HG02973 (cell line): ENCODE results near the gene CYTIP.

Experiments used
- ATAC-seq: cut with Tn5 transposase; IDR thresholded peaks from one replicate; pipeline ENCODE4 v1.9.1; 2021; ENCODE audit warnings: moderate library complexity; ENCODE audit not compliant: unreplicated experiment

The CYTIP gene

DNA sequence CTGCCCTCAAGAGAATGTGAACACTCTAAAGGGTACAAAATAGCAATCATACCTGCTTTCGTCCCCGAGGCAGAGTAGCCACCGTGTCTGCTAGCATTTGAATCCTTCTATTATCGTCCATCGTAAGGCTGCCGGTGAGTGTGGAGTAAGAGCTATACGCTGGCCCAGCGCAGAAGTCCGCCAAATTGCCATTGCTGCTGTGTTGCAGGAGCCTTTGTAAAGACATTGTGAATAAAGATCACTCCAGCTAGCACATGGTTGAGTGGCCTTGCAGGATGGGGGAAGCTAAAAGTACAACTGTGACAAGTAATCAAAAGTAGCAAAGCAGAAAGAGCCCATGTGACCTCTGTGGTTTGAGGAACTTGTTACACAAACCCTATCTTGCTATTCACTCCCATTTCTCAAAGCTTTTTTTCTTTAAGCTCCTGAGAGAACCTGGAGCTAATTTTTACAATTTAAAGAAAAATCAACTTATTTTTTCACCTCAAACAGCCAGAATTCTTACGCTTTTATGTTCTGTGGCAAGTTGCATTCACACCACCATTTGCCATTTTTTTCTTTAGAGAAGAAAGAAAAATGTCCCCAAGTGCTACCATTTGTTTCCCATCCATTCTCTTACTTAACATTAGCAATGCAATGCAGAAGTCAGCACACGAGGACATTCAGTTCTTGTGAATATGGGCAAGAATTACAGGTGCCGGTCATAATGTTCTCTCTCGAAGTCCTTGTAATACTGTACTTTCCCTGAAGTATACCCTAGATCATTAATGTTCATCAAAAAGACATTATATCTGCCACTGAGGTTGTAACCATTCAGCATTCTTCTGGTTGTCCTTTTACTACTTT is at the start of gene CYTIP:
Gene CYTIP, minus strand, starts transcription at position 295 of the 846 bp plus-strand sequence. Its CDS starts 69 bp downstream, at position 226.
- peak; percentile 34 for ATAC-seq

DNA sequence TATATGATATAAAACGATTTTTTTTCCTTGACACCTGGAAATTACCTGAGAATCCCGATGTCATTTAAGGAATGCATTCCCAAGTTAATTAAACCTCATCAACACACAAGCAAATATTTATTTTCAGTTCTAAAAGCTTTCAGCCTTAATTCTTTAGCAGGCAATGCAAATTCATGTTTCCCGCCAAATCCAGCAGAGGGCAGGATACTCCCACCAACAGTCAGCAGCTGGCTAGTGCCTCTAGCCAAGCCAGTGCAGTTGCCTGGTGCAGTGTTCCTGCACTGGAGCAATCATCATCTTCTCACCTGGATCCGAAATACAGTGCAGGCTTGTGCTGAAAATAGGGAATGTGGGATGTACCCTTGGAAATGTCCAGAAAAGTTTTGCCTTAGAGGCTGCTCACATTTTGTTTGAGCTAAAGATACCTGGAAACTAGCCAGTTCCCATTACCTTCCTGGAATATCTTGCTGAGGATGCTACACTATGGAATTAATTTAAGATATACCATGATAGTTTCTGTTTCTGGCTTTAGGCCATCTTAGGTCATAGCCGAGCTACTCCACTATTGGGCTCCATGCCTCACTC is 48.4 kb upstream of the CYTIP start:
- peak; percentile 95 for ATAC-seq

DNA sequence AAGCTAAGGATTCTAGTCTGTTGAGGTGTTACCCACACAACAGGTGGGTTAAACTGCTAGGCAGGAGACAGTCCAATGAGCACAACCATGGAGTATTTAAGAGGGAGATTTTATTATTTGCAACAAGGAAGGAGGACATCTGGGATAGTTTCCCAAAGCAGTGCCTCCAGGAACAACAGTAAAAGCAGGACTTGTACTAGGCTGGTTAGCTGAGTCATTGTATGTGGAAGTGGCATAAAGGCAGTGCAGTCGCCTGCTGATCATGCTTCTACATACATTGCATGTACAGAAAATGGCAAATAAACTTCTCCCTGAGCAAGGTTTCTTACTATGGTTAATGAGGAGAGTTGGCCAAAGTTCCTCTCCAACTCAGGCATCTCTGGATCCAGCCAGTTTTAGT is 46.1 kb upstream of the CYTIP start:
- ATAC-seq: no peak

DNA sequence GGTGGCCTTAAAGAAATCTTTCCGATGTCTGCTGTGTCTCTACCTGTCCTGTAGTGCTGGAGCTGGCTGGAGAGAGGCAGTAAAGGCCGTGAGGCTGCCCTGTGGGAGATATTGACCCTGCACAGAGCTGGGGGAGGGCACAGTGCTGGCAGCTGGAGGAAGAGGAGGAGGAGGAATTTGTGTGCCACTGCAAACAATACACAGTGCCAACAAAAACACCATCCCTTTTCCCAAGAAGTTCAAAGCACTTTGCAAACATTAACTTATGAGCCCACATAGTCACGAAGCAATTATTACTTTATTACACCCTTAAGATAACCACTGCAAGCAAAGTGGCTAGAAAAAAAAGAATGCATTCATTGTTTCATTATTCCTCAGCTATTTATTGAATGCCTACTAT is 45.0 kb upstream of the CYTIP start:
- no peak for ATAC-seq

DNA sequence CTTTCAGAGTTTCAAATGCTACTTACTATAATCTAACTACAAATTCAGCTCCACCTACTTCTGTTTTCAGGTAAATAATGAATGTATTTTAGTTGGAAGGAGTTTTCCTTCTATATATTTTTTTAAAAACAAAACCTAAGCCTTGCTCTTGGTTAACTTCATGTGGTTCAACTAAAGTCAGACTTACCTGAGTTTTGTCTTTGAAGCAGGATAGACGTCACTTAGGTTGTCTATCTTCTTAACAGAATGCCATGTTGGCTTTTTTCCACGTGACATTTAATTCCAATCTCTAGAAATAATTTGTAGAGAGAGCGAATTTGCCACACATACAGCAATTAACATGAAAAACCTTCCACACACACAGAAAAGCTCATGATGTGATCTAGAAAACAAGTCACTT is 43.9 kb upstream of the CYTIP start:
- ATAC-seq: no peak

DNA sequence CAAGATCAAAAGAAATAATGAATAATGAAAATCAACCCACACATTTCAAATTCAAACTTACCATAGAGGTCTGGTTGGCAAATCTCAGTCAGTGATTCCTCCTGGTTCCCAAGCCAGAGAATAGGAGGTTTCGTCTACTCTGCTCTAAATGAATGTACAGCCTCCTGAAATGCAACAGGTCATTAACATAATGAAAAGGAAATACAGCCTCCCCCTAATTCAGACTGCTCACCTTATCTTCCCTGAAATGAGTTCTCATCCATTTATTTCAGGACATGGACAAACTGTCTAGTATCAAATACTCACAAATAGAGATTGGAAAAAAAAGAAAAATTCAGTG is 43.4 kb upstream of the CYTIP start:
- no peak for ATAC-seq

DNA sequence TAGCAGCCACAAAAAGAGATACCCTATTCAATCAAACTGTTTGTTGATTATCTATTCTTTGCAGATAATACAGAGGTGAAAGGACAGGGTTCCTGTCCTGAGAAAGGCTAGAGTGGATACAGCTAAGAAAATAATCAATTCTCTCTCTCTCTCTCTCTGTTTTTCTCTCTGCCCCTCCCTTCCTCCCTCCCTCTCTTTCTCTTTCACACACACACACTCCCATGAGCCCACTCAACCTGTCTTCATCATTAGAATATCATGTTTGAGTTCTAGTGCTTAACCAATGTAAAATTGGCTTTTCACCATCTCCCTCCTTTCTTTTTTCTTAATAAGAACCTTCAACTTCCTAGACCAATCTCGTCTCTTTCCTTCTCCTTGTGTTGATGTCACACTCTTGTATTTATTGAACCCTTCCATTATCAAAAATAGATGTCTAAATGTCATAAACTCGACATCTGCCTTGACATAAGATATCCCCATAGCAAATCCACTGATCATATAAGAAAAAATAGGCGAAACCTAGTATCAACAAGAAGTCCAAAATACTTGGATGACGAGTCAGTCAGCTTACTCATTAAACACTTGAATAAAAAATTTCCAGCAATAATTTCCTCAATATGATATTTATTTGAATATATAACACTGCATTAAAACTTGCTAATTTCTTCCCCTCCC is 42.8 kb upstream of the CYTIP start:
- ATAC-seq: no peak

DNA sequence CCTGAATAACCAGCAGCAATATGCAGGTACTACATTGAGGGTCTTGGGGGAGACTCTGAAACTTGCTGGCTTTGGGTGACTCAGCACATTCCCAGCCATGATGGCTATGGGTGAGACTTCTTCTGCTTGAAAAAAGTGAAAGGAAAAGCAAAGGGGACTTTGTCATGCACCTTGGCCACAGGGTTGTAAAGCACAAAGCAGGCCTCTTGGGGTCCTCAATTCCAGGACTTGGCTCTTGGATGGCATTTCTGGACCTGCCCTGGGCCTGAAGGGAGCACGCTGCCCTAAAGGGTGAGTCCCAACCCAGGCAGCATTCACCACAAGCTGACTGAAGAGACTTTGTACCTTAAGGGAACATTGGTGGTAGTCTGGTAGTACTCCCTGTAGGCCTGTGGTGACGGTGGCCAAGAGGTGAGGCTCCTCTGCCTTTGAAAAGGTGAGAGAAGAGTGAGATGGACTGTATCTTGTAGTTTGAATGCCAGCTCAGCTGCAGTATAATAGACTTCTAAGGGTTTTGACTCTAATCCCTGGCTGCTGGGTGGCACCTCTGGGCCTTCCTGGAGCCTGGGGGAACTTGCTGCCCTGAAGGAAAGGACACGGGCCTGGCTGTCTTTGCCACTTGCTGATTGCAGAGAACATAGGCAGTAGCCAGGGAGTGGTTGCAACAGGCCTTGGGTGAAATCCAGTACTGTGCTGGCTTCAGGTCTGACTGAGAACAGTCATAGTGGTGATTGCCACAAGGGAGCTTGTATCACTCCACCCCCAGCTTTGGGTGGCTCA is 36.5 kb upstream of the CYTIP start:
- ATAC-seq: peak; percentile 76

DNA sequence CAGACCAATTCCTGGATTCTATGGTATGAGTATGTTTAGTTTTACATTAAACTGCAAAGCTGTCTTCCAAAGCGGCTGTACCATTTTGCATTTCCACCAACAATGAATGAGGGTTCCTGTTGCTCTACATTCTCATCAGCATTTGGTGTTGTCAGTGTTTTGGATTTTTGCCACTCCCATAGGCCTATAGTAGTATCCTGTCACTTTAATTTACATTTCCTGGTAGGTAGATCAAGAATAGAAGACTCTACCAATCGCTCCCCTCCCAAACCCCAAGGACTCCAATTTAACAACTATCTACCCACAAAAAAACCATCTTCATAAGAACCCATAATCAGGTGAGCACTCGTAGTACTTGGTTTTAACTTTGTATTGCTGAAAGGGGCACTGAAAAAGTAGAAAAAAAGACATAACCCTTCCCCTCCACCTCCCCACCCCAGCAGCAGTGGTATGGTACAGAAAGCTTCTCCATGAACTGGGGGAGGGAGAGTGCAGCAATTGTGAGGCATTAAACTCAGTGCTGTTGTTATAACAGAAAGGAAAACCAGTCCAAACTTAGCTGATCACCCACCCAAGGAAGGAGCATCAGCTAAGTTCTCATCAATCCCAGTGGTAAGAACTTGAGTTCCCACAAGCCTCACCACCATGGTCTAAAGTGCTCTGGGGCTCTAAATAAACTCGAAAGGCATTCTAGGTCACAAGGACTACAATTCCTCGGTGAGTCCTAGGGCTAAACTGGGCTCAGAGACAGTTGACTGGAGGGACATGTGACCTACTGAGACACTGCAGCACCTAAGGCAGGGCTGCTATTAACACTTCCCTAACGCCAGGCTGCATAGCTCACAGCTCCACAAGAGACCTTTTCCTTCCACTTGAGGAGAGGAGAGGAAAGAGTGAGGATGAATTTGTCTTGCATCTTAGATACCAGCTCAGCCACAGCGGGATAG is 35.5 kb upstream of the CYTIP start:
- no peak for ATAC-seq

DNA sequence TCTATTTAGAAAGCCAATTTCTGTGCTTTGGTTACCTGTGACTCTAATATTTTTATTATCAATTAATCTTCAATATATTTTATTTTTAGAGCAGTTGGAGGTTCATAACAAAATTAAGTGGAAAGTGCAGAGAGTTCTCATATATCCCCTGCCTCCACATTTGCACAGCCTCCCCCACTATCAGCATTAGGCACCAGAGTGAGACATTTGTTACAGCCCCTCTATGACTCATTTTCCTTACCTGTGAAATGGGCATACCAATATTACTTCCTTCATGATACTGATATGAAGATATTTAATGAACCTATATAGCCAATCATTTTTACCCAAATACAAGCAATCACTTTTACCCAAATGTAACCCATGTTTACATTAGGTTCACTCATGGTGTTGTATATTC is 34.0 kb upstream of the CYTIP start:
- no peak for ATAC-seq

DNA sequence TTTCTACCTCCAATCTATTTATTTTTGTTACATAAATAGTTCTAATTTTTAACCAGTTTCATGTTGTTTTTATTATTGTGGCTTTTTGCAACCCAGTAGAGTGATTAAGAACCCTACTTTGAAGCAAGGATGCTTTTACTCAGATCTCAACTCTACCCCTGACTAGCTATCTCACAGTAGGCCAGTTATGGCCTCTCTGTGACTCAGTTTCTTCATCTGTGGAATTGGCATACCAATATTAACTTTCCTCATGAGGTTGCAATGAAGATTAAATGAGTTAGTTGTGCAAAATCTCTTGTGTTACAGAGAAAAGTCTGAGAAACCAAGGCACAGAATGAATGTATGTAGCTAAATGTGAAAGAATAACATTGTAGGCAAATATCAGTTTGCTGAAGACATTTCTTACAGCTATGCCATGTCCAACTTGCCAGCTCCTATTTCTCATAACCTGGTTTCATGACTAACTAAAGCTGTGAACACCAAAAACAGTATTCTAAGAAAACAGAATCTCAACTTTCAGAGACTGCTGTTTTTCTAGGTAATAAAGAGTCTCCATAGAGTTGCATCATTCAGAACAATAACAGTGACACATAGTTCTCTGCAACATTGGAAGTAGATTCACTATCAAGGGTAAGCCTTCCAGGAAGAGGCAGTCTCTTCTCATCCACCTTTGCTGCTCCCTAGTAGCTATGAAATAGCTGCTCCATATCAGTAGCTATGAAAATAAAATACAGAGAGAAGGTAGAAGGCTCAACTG is 33.2 kb upstream of the CYTIP start:
- ATAC-seq: no peak

DNA sequence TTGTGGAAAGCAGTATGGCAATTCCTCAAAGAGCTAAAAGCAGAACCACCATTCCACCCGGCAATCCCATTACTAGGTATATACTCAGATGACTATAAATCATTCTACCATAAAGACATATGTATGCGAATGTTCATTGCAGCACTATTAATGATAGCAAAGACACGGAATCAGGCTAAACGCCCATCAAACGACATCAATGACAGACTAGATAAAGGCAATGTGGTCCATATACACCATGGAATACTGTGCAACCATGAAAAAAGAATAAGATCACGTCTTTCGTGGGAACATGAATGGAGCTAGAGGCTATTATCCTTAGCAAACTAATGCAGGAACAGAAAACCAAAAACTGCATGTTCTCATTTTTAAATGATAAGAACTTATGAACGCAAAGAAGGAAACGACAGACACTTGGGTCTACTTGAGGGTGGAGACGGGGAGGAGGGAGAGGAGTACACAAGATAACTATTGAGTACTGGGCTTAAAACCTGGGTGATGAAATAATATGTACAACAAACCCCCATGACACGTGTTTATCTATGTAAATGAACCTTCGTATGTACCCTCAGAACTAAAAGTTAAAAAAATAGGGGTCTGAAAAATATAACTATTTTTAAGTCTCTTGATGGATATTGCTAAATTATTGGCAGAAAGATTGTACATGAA is 32.0 kb upstream of the CYTIP start:
- no peak for ATAC-seq

DNA sequence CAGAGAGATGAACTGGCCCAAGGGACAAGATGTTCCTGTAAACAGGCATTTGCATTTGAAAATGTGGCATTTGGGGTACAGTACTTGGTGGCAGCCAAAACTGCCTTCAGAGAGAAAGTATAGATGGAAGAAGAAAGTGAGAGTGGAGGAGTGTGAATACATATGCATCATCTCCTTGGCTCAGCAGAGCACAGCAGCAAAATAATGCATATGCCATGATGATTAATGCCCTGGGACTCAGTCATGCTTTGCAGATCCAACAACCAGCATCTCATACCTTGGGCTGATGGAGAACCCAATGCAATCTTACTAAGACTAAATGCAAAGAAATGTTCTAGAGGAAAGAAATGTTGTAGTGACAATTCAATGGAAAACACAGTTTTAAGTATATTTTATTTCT is 29.7 kb upstream of the CYTIP start:
- ATAC-seq: no peak

DNA sequence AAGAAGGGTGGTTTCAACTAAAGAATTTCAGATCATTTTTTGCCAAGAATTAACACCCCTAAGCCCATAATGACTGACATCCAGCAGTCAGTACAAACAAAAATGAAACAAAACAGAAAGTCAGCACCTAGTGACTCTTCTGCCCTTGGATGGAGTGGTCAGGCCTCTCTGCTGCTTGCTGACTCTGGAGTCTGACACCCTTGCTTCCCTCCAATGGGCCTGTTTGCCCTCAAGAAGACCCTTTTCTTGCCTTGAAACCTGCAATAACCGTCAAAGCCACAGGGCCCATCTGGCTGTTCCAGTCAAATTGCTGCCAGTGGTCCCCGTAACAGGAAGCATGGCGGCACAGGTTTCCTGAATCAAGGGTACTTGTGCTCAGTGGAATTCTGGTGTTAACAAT is 27.2 kb upstream of the CYTIP start:
- ATAC-seq: peak; percentile 17

DNA sequence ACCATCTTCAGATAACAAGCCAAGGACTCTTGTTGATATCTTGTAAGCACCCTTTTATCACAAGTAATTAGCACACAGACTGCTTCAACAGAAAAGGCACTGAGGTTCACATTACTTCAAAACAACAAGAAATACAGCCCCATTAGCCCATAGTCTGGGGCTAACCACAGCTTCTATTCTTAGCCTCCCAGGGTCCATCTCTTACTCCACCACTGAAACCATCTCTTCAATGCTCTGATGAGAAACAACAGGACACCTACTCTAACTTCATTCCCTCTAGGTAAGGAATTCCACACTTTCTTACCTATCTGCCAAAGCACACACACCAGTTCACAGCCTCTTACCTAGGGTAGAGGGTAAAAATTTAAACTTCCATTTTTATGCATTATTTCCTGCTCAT is 26.4 kb upstream of the CYTIP start:
- peak; percentile 49 for ATAC-seq

DNA sequence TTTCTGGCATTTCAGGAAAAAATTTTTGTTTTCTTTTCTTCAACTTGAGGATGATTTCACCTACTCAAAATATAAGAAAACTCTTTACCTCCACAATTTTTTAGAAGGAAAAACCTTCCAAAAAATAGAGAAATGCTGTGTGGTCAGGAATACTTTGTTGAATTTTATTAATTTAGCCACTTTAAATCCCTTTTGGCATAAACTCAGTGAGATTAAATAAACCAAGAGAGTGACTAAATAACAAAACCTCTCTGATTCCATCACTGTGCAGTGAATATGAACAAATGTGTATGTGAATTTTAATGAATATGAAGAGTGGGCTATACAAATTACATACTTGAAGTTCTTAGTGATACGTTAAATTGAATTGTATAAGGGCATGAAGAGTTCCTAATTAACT is 25.8 kb upstream of the CYTIP start:
- ATAC-seq: no peak

DNA sequence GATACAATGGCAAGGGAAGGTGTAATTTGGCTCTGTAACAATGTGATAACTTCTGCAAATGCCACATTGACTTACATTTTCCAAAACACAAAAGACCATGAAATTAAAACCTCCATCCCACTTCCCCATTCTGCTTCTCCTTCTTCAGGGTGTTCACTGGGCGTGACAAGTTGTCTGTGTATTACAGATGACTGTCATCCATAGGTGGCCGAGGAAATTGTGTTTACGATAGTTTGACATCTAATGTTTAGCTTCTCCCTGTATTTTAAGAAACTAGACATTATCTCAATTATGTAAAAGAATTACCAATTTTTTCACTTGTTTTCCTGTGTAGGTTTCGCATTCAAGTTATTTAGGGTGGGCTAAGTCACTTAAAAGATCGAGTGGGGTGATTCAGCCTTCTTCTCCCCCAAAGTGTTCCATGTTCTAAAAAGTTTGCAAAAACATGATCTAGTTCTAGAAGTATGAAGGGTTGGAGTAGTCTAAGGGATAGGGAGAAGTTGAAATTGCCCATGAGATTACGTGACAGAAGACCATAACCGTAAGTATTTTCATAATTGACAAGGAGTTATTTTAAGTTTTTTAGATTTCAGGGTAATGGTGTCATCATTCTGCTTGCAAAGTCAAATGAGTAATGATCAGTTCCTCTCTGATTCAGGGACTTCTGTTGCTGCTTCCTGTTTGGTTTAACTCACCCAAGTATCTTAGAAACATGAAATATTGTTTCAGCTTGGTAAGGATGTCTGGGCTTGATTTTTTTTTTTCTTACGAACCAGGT is 25.2 kb upstream of the CYTIP start:
- peak; percentile 71 for ATAC-seq

DNA sequence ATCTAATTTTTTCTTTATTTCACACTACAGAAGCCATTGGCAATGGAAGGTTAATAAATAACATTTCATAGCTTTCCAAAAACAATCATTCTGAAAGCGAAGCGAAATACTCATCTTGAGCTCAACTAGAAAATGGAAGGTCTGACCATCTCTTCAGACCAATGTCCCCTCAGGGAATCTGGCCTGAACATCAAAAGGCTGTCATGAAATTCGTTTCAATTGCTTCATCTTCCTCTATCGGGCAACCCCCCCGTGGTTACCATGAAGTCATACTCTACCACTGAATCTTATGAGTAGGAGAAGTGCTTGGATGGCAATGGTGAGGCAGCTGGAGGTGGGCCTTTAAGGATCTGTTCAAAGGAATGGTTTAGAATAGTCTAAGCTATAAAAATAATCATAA is 22.9 kb upstream of the CYTIP start:
- ATAC-seq: peak; percentile 8
